Kidney epithelial cell (primary cell): Measurements from ENCODE around the gene COX4I2. TPM values are rescaled to one million over a fixed set of nuclear protein-coding genes. Genes with fewer than 3 reads are reported as not detected.

Experiments
- DNase-seq: peaks from one replicate; pipeline ENCODE4 v3.0.0-alpha.2; 2010; ENCODE audit warnings: low read depth
- H3K27me3 ChIP-seq: 2 replicates; pipeline ENCODE4 v1.6.0; 2011; ENCODE audit warnings: low read length; ENCODE audit not compliant: control insufficient read depth, insufficient read depth
- H3K36me3 ChIP-seq: 2 replicates; pipeline ENCODE4 v1.5.1; 2011; ENCODE audit warnings: low read length; ENCODE audit not compliant: control insufficient read depth, insufficient read depth
- H3K4me3 ChIP-seq: 2 replicates; pipeline ENCODE4 v1.5.1; 2011; ENCODE audit warnings: low read depth, mild to moderate bottlenecking, control low read depth, low read length
- CTCF ChIP-seq: IDR thresholded peaks from 2 replicates; pipeline ENCODE4 v1.5.1; 2011; ENCODE audit warnings: mild to moderate bottlenecking, moderate library complexity, low read length, control low read depth, inconsistent platforms; ENCODE audit not compliant: insufficient read depth, poor library complexity, severe bottlenecking
- total RNA-seq: library from RNA; depleted of rRNA; stranded (reverse); fragments of >200 nt; gene quantifications from 2 replicates; pipeline ENCODE4 v1.2.3, GENCODE V29; 2015

COX4I2 gene
- total RNA-seq, 1 donor from 2014 or later: 0.25 TPM

GRCh38 chr20:31676609-31676989, 38.9 kb downstream of the COX4I2 start:
- no peaks in the 10 kb centered on the region for H3K27me3 ChIP-seq

DNA sequence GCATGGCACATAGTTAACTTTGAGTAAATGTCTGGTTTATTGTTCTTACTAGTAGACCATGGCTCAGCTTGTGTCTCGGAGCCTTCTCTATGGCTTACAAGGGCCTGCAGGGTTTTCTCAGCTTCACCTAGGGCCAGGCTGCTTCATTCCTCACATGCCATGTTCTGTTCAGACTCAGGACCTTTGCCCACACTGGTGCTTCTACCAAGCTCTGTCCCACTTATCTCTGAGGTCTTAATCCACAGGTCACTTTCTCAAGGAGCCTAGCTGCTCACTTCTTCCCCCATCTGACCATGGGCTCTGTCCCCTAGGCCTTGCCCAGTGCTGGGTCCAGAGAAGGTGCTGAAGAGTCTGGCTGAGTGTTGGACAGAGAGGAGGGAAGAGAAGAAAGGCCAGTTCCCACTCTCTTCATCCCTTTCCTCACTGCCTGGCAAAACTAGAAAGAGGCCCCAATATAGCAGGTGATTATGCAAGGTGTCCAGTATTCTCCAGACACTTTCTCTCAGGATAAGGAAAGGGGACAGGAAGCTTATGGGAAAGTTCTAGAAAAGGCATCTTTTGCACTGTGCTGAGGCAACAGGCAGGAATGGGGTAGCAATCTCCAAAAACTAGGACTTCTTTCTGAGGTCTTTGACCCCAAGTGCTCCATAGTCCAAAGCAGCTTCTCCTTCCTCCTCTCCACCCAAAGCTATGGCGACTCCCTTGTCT, 40.0 kb downstream of the COX4I2 start:
- no peak for TF ChIP-seq CTCF
- Histone ChIP-seq H3K27me3 (no peaks in the 10 kb centered on the region), H3K4me3 (no peak overlapping the region), H3K36me3 (peaks cover 2% of the 10 kb centered on the region)
- no peak for DNase-seq

More at GRCh38 chr20:31676609-31676989, 38.9 kb downstream of the COX4I2 start:
- no peak for TF ChIP-seq CTCF
- H3K4me3 ChIP-seq: no peak overlapping the region
- no peak for DNase-seq
- peaks cover 2% of the 10 kb centered on the region for H3K36me3 ChIP-seq

- no peak for TF ChIP-seq CTCF
- Histone ChIP-seq H3K36me3 (peaks cover 2% of the 10 kb centered on the region), H3K27me3 (no peaks in the 10 kb centered on the region), H3K4me3 (no peak overlapping the region)
- no peak for DNase-seq
Observed at GRCh38 chr20:31678389-31679356, 41.0 kb downstream of the COX4I2 start.

DNA sequence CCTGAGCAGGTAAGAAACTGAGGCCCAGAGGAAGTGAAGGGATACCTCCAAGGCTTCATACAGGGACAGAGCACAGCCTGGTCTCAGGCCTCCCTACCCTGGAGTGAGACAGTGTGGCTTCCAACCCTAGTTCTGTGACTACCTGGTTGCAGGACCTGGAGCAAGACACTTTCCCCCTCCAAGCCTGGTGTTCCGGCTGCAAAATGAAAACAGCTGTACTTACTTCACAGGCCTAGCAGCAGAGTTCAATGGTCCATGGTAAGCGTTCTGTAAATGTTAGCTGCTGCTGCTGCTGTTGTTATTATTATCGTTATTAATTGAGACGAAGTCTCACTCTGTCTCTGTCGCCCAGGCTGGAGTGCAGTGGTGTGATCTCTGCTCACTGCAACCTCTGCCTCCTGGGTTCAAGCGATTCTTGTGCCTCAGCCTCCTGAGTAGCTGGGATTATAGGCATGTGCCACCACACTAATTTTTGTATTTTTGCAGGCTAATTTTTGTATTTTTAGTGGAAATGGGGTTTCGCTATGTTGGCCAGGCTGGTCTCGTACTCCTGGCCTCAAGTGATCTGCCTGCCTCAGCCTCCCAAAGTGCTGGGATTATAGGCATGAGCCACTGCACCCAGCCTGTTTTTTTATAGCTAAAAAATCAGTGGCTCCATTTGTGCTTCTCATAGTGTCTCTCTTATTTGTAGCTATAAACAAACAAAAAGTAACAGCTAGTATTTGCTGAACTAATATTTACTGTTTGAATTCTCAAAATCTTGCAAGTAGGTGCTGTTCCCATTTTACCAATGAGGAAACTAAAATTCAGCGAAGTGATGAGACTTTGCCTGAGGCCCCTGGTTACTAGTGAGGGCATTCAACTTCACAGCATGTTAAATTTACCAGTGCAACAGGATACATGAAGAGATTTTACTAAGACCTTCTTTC, 41.9 kb downstream of the COX4I2 start:
- no peak for DNase-seq
- no peak overlapping the region for H3K4me3 ChIP-seq
- peaks cover 2% of the 10 kb centered on the region for H3K36me3 ChIP-seq
- no peaks in the 10 kb centered on the region for H3K27me3 ChIP-seq
- no peak for TF ChIP-seq CTCF

DNA sequence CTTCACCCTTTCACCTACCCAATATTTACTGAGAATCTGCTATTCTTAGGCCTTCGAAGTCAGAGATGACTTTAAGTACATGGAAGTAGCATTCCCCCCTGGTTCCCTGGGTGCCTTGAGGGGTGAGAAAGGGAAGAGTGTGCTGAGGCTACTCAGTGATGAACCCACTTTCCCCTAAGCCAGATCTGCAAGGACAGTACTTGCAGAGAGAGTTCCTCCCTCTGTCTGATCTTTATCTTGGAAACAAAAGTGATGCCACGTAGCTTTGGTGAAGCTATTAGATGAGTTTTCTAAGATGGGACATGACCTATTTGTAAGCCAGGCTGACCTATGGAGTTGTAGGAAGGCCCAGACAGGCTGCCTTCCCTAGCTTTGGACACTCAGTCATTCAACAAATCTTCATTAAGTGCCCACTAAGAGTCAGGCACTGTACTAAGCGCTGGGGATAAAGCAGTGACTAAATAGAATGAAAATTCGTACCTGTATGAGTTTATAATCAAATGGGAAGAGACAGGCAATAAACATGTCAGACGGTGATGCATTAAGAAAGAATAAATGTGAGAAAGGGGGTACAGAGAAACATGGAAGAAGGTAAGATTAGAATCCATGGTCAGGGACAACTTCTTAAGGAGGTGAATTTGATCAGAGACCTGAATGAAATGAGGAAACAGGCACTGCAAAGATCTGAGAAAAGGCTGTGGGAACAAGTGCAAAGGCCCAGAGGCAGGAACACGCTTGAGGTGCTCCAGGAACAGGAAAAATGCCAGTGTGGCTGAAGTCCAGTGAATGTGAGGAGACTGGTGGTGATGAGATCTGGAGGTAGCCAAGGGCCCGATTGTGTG, 42.8 kb downstream of the COX4I2 start:
- Histone ChIP-seq H3K4me3 (no peak overlapping the region), H3K27me3 (no peaks in the 10 kb centered on the region), H3K36me3 (peaks cover 2% of the 10 kb centered on the region)
- no peak for TF ChIP-seq CTCF
- DNase-seq: no peak
